BLaER1 treated with 17β-estradiol and CSF1 and Interleukin-3, amounts not matched to agents 10 nM and 100 nM (cell line): ENCODE data around the gene KRT72.

Experiments used
- H3K27ac ChIP-seq, 11 experiments: shearing (Covaris generic); formaldehyde crosslinking; 2 replicates each; pipeline ENCODE4 v1.8.1; 2022
- H3K27me3 ChIP-seq, 11 experiments: shearing (Covaris generic); formaldehyde crosslinking; 2 replicates each; pipeline ENCODE4 v1.8.1; 2022
- H3K36me3 ChIP-seq, 11 experiments: shearing (Covaris generic); formaldehyde crosslinking; 2 replicates each; pipeline ENCODE4 v1.8.1; 2022
- H3K4me1 ChIP-seq, 10 experiments: shearing (Covaris generic); formaldehyde crosslinking; 2 replicates each; pipeline ENCODE4 v1.8.1; 2022
- H3K4me2 ChIP-seq, 11 experiments: shearing (Covaris generic); formaldehyde crosslinking; 2 replicates each; pipeline ENCODE4 v1.8.1; 2022
- H3K4me3 ChIP-seq, 10 experiments: shearing (Covaris generic); formaldehyde crosslinking; 2 replicates each; pipeline ENCODE4 v1.8.1; 2022
- H3K9ac ChIP-seq, 11 experiments: shearing (Covaris generic); formaldehyde crosslinking; 2 replicates each; pipeline ENCODE4 v1.8.1; 2022
- H3K9me3 ChIP-seq, 11 experiments: shearing (Covaris generic); formaldehyde crosslinking; replicated peaks in 1 of 11; 2 replicates each; pipeline ENCODE4 v1.8.1; 2022
- H4K20me1 ChIP-seq, 11 experiments: shearing (Covaris generic); formaldehyde crosslinking; 2 replicates each; pipeline ENCODE4 v1.8.1; 2022
- Cebpa-rat ChIP-seq, 11 experiments: shearing (Covaris generic); IDR thresholded peaks; 2 replicates each; pipeline ENCODE4 v1.8.1; 2022

KRT72 gene

DNA sequence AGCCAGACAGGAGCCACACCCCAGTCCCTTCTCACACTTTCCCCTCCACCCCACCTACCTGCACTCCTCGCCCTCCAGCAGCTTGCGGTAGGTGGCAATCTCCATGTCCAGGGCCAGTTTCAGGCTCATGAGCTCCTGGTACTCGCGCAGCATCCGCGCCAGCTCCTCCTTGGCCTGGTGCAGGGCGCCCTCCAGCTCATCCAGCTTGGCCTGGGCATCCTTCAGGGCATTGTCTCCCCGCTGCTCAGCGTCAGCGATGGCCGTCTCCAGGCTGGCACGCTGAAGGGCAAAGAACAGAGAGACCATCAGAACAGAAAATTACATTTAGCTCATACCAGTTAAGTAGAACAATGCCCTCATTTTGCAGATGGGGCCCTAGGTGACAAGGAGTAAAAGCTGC is 33.2 kb downstream of the KRT72 start:
- H3K9ac ChIP-seq: no peak overlapping the region
- no peaks in the 10 kb centered on the region for H3K9me3 ChIP-seq
- peaks cover 0 to 7% (median 0%) of the 10 kb centered on the region in 10 experiments; a peak in 4 of 20 replicates for H3K4me1 ChIP-seq
- TF ChIP-seq Cebpa-rat (IDR thresholded peaks at IDR 0.05): no peak
- H3K4me3 ChIP-seq: no peak overlapping the region
- no peaks in the 10 kb centered on the region for H4K20me1 ChIP-seq
- H3K27me3 ChIP-seq: no peaks in the 10 kb centered on the region
- H3K36me3 ChIP-seq: no peaks in the 10 kb centered on the region
- no peak overlapping the region for H3K4me2 ChIP-seq
- H3K27ac ChIP-seq: no peak overlapping the region

DNA sequence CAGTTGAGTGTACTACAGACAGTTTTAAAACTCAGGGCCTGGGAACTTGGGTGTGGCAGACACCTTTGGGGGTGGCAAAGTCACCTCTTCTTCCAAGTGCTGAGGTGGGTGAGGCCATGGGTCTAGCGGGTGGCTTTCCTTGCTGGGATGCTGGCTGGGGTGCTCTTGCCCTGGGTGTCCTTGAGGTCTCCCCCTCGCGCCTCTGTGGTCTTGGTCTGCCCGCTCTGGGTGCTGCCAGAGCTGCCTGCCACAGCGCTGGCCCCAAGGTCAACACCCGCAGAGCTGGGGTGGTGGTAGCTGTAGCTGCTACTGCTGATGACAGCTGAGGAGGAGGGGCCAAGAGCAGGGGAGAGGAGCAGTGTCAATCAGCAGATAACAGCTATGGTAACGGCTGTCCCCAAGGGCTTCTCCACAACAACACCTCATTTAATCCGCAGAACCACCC is 34.4 kb downstream of the KRT72 start:
- Histone ChIP-seq H3K4me2 (peak overlapping the region in 1 of 11 experiments; percentile 2; a peak in 1 of 22 replicates), H3K27me3 (no peaks in the 10 kb centered on the region; a peak in 1 of 22 replicates), H3K4me1 (peaks cover 0 to 7% (median 0%) of the 10 kb centered on the region in 10 experiments; a peak in 4 of 20 replicates), H3K36me3 (no peaks in the 10 kb centered on the region), H3K9ac (no peak overlapping the region), H3K9me3 (no peaks in the 10 kb centered on the region), H3K27ac (no peak overlapping the region), H4K20me1 (no peaks in the 10 kb centered on the region), H3K4me3 (no peak overlapping the region)
- no peak for TF ChIP-seq Cebpa-rat (IDR thresholded peaks at IDR 0.05)

DNA sequence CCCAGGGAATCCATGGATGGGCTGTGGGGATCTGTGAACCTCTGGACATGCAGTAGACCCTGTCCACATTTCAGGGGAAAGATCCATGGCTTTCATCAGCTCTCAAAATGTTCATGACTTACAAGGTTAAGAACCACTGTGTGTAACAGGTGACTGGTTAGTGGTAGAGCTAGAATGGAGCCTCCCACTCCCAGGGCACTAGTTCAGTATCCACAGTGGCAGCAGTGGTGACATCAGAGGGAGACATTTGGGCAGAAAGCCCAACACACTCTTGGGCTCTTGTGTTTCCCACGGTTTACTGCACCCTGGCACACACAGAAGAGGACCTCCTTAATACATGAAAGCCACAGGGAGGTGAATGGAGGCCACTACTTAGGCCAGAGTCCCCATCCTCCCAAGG is 36.7 kb downstream of the KRT72 start:
- Histone ChIP-seq H3K4me1 (peaks cover 0 to 7% (median 0%) of the 10 kb centered on the region in 10 experiments; a peak in 4 of 20 replicates), H3K27ac (no peak overlapping the region)

DNA sequence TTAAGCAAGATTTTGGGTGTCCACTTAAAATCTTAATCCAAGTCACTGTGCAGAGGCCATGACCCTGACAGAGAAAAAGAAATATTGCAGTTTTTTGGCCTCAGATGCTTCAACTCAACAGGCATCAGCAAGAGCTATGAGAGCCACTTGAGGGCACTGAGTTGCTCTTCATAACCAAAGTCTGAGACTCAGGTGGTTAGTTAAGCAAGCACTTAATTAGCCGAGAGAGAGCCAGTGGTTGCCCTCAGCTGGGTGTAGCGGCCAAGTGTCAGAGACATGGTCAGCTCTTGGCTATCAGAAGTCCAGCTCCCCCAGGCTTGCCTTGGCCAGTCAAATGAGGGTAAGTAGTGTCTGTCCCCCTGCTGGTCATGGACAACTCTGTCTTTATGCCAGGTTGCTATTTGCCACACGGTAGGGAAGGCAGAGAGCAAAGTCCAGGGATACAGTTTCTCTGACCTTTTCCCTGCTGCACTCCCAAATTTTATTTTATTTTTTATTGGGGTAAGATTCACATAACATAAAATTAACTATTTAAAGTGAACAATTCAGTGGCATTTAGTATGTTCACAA is 39.3 kb downstream of the KRT72 start:
- Histone ChIP-seq H4K20me1 (no peaks in the 10 kb centered on the region), H3K9me3 (no peaks in the 10 kb centered on the region), H3K4me3 (no peak overlapping the region), H3K27me3 (no peaks in the 10 kb centered on the region; a peak in 1 of 22 replicates), H3K4me2 (no peak overlapping the region), H3K9ac (no peak overlapping the region), H3K27ac (no peak overlapping the region), H3K4me1 (peaks cover 0 to 2% (median 0%) of the 10 kb centered on the region in 10 experiments; a peak in 3 of 20 replicates), H3K36me3 (no peaks in the 10 kb centered on the region)
- TF ChIP-seq Cebpa-rat (IDR thresholded peaks at IDR 0.05): no peak

More for the DNA sequence above, 36.7 kb downstream of the KRT72 start:
- Histone ChIP-seq H3K4me2 (no peak overlapping the region), H3K27me3 (no peaks in the 10 kb centered on the region; a peak in 1 of 22 replicates), H3K9me3 (no peaks in the 10 kb centered on the region), H3K36me3 (no peaks in the 10 kb centered on the region), H3K9ac (no peak overlapping the region), H3K4me3 (no peak overlapping the region), H4K20me1 (no peaks in the 10 kb centered on the region)
- no peak for TF ChIP-seq Cebpa-rat (IDR thresholded peaks at IDR 0.05)

DNA sequence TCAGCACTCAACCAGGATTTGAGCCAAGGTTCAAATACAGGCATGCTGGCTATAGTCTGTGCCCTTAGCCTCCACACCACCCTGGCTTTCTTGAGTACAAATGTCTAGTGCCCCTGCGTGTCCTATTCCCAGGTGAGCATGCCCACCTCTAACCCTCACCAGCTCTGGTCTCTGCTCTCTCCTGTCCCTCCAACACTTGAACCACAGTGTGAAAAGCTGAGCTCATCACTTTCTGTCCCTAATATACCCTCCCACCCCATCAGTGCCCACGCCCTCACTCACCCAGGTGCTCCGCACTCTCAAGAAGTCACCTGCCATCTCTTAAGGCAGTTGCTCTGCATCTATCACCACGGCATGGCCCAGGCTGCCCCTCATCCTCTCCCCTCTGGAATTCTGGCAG is 41.3 kb downstream of the KRT72 start:
- no peak overlapping the region for H3K27ac ChIP-seq
- H3K4me1 ChIP-seq: no peaks in the 10 kb centered on the region
- no peak overlapping the region for H3K4me3 ChIP-seq
- no peaks in the 10 kb centered on the region for H3K36me3 ChIP-seq
- H3K9me3 ChIP-seq: no peaks in the 10 kb centered on the region
- no peaks in the 10 kb centered on the region; a peak in 1 of 22 replicates for H3K27me3 ChIP-seq
- TF ChIP-seq Cebpa-rat (IDR thresholded peaks at IDR 0.05): no peak
- no peaks in the 10 kb centered on the region for H4K20me1 ChIP-seq
- no peak overlapping the region for H3K4me2 ChIP-seq
- H3K9ac ChIP-seq: no peak overlapping the region

DNA sequence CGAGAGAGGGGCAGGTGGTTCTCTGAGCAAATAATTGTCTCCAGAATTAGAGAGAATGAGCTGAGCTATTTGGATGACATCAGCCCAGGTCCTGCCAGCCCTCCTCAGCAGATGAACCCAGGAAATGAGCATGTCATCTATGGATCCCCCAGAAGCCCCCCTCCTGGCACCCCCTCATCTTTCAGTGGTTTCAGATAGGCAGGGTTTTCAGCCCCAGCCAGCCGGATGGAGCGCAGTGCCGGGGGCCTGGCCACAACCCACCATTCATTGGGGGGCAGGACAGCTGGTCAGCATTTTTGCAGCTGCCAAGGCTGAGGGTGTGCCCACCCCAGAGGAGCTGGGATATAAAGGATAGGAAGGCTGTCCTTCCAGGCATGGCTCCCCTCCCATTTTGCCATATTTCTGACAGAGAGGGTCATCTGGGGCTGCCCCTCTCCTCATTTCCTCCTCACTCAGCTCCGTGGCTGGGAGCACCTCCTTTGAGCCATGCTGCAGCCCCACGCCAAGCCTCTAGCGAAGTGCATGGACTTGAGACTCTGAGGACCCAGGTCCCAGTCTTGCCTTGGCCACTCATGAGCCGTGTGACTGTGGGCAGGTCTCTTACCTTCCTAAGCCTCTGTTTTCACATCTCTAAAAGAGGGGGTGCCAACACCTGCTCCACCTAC is 42.4 kb downstream of the KRT72 start:
- Histone ChIP-seq H3K4me3 (no peak overlapping the region), H3K27ac (no peak overlapping the region), H3K9ac (no peak overlapping the region), H3K36me3 (no peaks in the 10 kb centered on the region), H3K4me2 (no peak overlapping the region), H3K27me3 (no peaks in the 10 kb centered on the region; a peak in 1 of 22 replicates), H4K20me1 (no peaks in the 10 kb centered on the region), H3K4me1 (no peaks in the 10 kb centered on the region), H3K9me3 (no peaks in the 10 kb centered on the region)
- TF ChIP-seq Cebpa-rat (IDR thresholded peaks at IDR 0.05): no peak

DNA sequence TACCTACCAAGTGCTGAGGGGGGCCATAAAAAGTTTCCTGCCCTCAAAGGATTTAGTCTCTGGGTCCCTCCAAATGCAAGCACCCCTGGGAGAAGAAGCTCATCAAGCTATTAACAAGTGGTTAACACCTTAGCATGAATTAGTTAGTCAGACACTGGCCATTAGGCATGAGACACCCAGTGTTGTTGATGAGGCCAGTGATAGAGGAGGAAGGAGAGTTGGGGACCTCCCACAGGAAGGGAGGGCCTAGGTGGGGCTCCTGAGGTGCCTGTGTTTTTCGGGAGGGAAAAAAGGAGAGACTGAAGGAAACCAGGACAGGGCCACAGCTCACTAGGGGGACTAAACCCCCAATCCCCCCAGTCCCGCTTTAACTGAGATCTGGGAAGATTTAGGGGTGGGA is 43.8 kb downstream of the KRT72 start:
- Histone ChIP-seq H3K36me3 (no peaks in the 10 kb centered on the region), H3K4me2 (no peak overlapping the region), H4K20me1 (no peaks in the 10 kb centered on the region), H3K9ac (no peak overlapping the region), H3K27me3 (no peaks in the 10 kb centered on the region; a peak in 1 of 22 replicates), H3K27ac (no peak overlapping the region), H3K4me1 (no peaks in the 10 kb centered on the region), H3K4me3 (no peak overlapping the region), H3K9me3 (no peaks in the 10 kb centered on the region)
- TF ChIP-seq Cebpa-rat (IDR thresholded peaks at IDR 0.05): no peak

DNA sequence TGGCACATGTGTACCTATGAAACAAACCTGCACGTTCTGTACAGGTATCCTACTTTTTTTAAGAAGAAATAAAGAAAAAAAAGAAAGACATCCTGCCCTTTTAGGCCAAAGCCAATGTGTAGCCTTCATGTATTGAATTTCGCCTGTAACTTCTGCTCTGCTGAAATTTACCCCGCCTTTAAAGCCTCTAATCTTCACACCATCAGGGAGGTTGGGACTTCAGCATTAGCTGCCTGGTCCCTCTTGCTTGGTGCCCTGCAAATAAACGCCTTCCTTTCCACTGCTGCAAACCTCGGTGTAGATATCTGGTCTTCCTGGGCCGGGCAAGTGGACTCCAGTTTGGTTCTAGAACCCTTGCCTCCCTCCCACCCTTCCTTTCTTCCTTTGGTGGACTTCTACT is 45.7 kb downstream of the KRT72 start:
- H3K27ac ChIP-seq: no peak overlapping the region
- no peaks in the 10 kb centered on the region for H4K20me1 ChIP-seq
- H3K9me3 ChIP-seq: no peaks in the 10 kb centered on the region
- no peaks in the 10 kb centered on the region for H3K27me3 ChIP-seq
- H3K9ac ChIP-seq: no peak overlapping the region
- no peak for TF ChIP-seq Cebpa-rat (IDR thresholded peaks at IDR 0.05)
- no peaks in the 10 kb centered on the region for H3K4me1 ChIP-seq
- H3K4me3 ChIP-seq: no peak overlapping the region
- H3K4me2 ChIP-seq: no peak overlapping the region
- H3K36me3 ChIP-seq: no peaks in the 10 kb centered on the region

DNA sequence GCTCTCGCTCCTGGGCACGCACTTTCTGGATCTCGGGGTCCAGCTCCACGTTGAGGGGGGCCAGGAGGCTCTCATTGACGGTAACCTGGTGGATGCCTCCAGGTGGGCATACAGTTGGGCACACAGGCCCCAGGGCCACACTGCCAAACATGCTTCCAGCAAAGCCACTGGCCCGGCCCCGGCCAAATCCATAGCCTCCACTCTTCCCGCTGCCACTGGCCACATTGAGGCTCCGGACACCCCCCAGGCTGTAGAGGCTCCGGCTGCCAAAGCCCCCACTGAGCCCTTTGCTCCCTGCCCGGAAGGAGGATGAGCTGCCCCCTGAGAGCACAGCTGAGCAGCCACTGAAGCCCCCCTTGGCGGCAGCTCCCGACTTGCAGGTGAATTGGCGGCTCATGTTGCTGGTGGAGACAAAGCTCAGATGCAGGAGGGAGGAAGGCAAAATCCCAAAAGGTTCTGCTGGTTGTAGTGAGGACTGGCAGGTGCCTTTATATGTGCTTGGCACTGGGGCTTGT is 48.5 kb downstream of the KRT72 start, which contains the start of gene KRT71:
KRT71 (minus strand) TSS at position 465 of the 515 bp plus-strand sequence; CDS start at position 397, 68 bp downstream.
- no peaks in the 10 kb centered on the region for H3K36me3 ChIP-seq
- no peak for TF ChIP-seq Cebpa-rat (IDR thresholded peaks at IDR 0.05)
- no peak within 1 kb of the TSS for H3K4me3 ChIP-seq
- H3K4me2 ChIP-seq: no peak within 1 kb of the TSS
- no peak within 1 kb of the TSS for H3K9ac ChIP-seq
- H3K27ac ChIP-seq: no peak within 1 kb of the TSS
- no peaks in the 10 kb centered on the region for H3K9me3 ChIP-seq
- no peaks in the 10 kb centered on the region for H4K20me1 ChIP-seq
- H3K4me1 ChIP-seq: 0 out of 20 replicates have a peak, but pooled peaks cover 0 to under 1% (median 0%) of the 10 kb centered on the region in 10 experiments
- H3K27me3 ChIP-seq: no peaks in the 10 kb centered on the region
